ENCODE results near the gene PTH1R. TPM values are rescaled to one million over a fixed set of nuclear protein-coding genes. Genes with fewer than 3 reads are reported as not detected.
A peak's percentile ranks its signal among the peaks of the same experiment; 100 is the strongest.

Gene PTH1R
- total RNA-seq, 6 donors from 2014 or later = 2.6 to 48.2 (median 16.2) TPM

GRCh38 chr3:46903341-46904302 is 26.1 kb downstream of the PTH1R start:
- Histone ChIP-seq H3K27ac (no peak overlapping the region), H3K36me3 (no peaks in the 10 kb centered on the region), H3K4me1 (peaks cover 17 to 21% (median 19%) of the 10 kb centered on the region in 4 donors), H3K9me3 (no peaks in the 10 kb centered on the region), H3K4me3 (no peak overlapping the region), H3K27me3 (peaks cover 0 to 5% (median 1%) of the 10 kb centered on the region in 4 donors)
- no peak for ATAC-seq (ENCODE audit: low FRiP score in 2 of 2)
- 76 to 78% methylated on average over 6 to 20 of the region's 21 CpGs for WGBS, 2 donors
- TF ChIP-seq POLR2A (IDR thresholded peaks at IDR 0.05) = no peak
- no peak for TF ChIP-seq POLR2AphosphoS5 (IDR thresholded peaks at IDR 0.05)
- TF ChIP-seq CTCF (IDR thresholded peaks at IDR 0.05) = no peak
- no peak for TF ChIP-seq EP300 (IDR thresholded peaks at IDR 0.05)
- peak in 1 of 2 donors; percentile 77 for DNase-seq

GRCh38 chr3:46904303-46905212 is 27.0 kb downstream of the PTH1R start:
- WGBS, 2 donors = 90 to 92% methylated on average over 18 of the region's 18 CpGs
- Histone ChIP-seq H3K27ac (no peak overlapping the region), H3K4me1 (peaks cover 17 to 21% (median 19%) of the 10 kb centered on the region in 4 donors), H3K36me3 (no peaks in the 10 kb centered on the region), H3K9me3 (no peaks in the 10 kb centered on the region), H3K27me3 (no peaks in the 10 kb centered on the region), H3K4me3 (no peak overlapping the region)
- no peak for TF ChIP-seq CTCF (IDR thresholded peaks at IDR 0.05)
- no peak for TF ChIP-seq POLR2AphosphoS5 (IDR thresholded peaks at IDR 0.05)
- TF ChIP-seq POLR2A (IDR thresholded peaks at IDR 0.05) = no peak
- DNase-seq (peak in 1 of 2 donors; percentile 59), ATAC-seq (ENCODE audit: low FRiP score in 2 of 2) (no peak)

GRCh38 chr3:46905213-46905560 is 27.7 kb downstream of the PTH1R start:
- no peak for TF ChIP-seq EP300 (IDR thresholded peaks at IDR 0.05)
- no peak for TF ChIP-seq CTCF (IDR thresholded peaks at IDR 0.05)
- TF ChIP-seq POLR2A (IDR thresholded peaks at IDR 0.05) = no peak
- no peak for TF ChIP-seq POLR2AphosphoS5 (IDR thresholded peaks at IDR 0.05)
- WGBS, 2 donors = 92% methylated on average over 3 of the region's 3 CpGs

GRCh38 chr3:46905661-46906451 is 28.3 kb downstream of the PTH1R start:
- H3K27me3 ChIP-seq = no peaks in the 10 kb centered on the region
- DNase-seq = peak in 1 of 2 donors; percentile 50
- no peak for ATAC-seq (ENCODE audit: low FRiP score in 2 of 2)
- peaks cover 21 to 23% (median 22%) of the 10 kb centered on the region in 4 donors for H3K4me1 ChIP-seq
- H3K36me3 ChIP-seq = no peaks in the 10 kb centered on the region
- TF ChIP-seq EP300 (IDR thresholded peaks at IDR 0.05) (no peak), POLR2AphosphoS5 (IDR thresholded peaks at IDR 0.05) (no peak), CTCF (IDR thresholded peaks at IDR 0.05) (no peak), POLR2A (IDR thresholded peaks at IDR 0.05) (no peak)
- H3K4me3 ChIP-seq = no peak overlapping the region
- 83 to 95% methylated on average over 6 to 7 of the region's 11 CpGs for WGBS, 2 donors
- H3K9me3 ChIP-seq = no peaks in the 10 kb centered on the region
- no peak overlapping the region for H3K27ac ChIP-seq

More at GRCh38 chr3:46905213-46905560, 27.7 kb downstream of the PTH1R start:
- H3K27ac ChIP-seq = no peak overlapping the region
- H3K27me3 ChIP-seq = no peaks in the 10 kb centered on the region
- no peaks in the 10 kb centered on the region for H3K36me3 ChIP-seq
- DNase-seq (no peak), ATAC-seq (ENCODE audit: low FRiP score in 2 of 2) (no peak)
- no peak overlapping the region for H3K4me3 ChIP-seq
- no peaks in the 10 kb centered on the region for H3K9me3 ChIP-seq
- H3K4me1 ChIP-seq = peaks cover 21 to 23% (median 22%) of the 10 kb centered on the region in 4 donors

All from upper lobe of left lung (tissue), 6 donors.